ENCODE results near the gene TRIM44.

GRCh38 chr11:35682230-35683173 lies 19.9 kb downstream of the TRIM44 start:
- TF ChIP-seq POLR2A (IDR thresholded peaks at IDR 0.05) (no peak), EP300 (IDR thresholded peaks at IDR 0.05) (no peak), POLR2AphosphoS5 (IDR thresholded peaks at IDR 0.05) (no peak)
- TF ChIP-seq, protein P1, sequence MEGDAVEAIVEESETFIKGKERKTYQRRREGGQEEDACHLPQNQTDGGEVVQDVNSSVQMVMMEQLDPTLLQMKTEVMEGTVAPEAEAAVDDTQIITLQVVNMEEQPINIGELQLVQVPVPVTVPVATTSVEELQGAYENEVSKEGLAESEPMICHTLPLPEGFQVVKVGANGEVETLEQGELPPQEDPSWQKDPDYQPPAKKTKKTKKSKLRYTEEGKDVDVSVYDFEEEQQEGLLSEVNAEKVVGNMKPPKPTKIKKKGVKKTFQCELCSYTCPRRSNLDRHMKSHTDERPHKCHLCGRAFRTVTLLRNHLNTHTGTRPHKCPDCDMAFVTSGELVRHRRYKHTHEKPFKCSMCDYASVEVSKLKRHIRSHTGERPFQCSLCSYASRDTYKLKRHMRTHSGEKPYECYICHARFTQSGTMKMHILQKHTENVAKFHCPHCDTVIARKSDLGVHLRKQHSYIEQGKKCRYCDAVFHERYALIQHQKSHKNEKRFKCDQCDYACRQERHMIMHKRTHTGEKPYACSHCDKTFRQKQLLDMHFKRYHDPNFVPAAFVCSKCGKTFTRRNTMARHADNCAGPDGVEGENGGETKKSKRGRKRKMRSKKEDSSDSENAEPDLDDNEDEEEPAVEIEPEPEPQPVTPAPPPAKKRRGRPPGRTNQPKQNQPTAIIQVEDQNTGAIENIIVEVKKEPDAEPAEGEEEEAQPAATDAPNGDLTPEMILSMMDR (IDR thresholded peaks at IDR 0.05), result no peak
